K562 (cell line): ENCODE measurements around the gene MAST1. TPM values are rescaled to one million over a fixed set of nuclear protein-coding genes. Genes with fewer than 3 reads are reported as not detected.

ENCODE experiments used
- BHLHE40 ChIP-seq: IDR thresholded peaks from 2 replicates; pipeline ENCODE4 v1.6.1; 2011; ENCODE audit warnings: low read length, improper control_type of control experiment
- BRD4 ChIP-seq: fragments of 200-600 bp; sonication (generic); IDR thresholded peaks from 2 replicates; pipeline ENCODE4 v1.6.1; 2017; ENCODE audit warnings: inconsistent platforms
- CCNT2 ChIP-seq: IDR thresholded peaks from 2 replicates; pipeline ENCODE4 v1.6.1; 2011; ENCODE audit warnings: borderline replicate concordance, low read depth, mild to moderate bottlenecking, moderate library complexity, mixed read lengths, low read length; ENCODE audit not compliant: insufficient read length; ENCODE audit errors: extremely low read depth
- GATAD2A ChIP-seq: fragments of 450-650 bp; IDR thresholded peaks from 2 replicates; pipeline ENCODE4 v1.6.1; 2017
- GTF2A2 ChIP-seq: IDR thresholded peaks from 2 replicates; pipeline ENCODE4 v1.6.1; 2016; ENCODE audit warnings: mild to moderate bottlenecking, missing genetic modification characterization, missing compliant biosample characterization
- IRF9 ChIP-seq: fragments of 450-650 bp; IDR thresholded peaks from 2 replicates; pipeline ENCODE4 v1.6.1; 2016; ENCODE audit warnings: missing biosample characterization, missing genetic modification characterization
- KLF6 ChIP-seq: fragments of 250-450 bp; sonication (Bioruptor Pico); IDR thresholded peaks from 2 replicates; pipeline ENCODE4 v1.4.0; 2020; ENCODE audit warnings: mild to moderate bottlenecking, moderate library complexity, borderline replicate concordance
- NELFE ChIP-seq: IDR thresholded peaks from 2 replicates; pipeline ENCODE4 v1.6.1; 2011; ENCODE audit warnings: mild to moderate bottlenecking; ENCODE audit not compliant: insufficient read depth, insufficient read length
- NONO ChIP-seq, 2 experiments: fragments of 200-400 bp in 1 of 2; fragments of 450-650 bp in 1 of 2; formaldehyde crosslinking in 1 of 2; IDR thresholded peaks; 2 replicates each; pipeline ENCODE4 v1.6.1; 2017; ENCODE audit warnings: low read depth in 2 of 2, mild to moderate bottlenecking in 2 of 2, moderate library complexity in 2 of 2, low read length in 1 of 2
- PHF8 ChIP-seq: fragments of 200-600 bp; sonication (generic); IDR thresholded peaks from 2 replicates; pipeline ENCODE4 v1.6.1; 2012; ENCODE audit warnings: mixed run types, mild to moderate bottlenecking, inconsistent platforms, low read length, moderate library complexity, borderline replicate concordance
- PTRF ChIP-seq: fragments of 450-650 bp; IDR thresholded peaks from 2 replicates; pipeline ENCODE4 v1.6.1; 2016; ENCODE audit warnings: mild to moderate bottlenecking, missing genetic modification characterization, missing compliant biosample characterization
- RHOXF2B ChIP-seq: fragments of 250-450 bp; sonication (Bioruptor Pico); conservative IDR thresholded peaks from 2 replicates; pipeline ENCODE4 v1.5.1; 2021
- SAP30 ChIP-seq: fragments of 200-600 bp; sonication (generic); IDR thresholded peaks from 2 replicates; pipeline ENCODE4 v1.6.1; 2012; ENCODE audit warnings: borderline replicate concordance, low read depth, mild to moderate bottlenecking, moderate library complexity, low read length, control low read depth, inconsistent platforms; ENCODE audit not compliant: insufficient read depth, poor library complexity, severe bottlenecking
- SMAD4 ChIP-seq: fragments of 250-450 bp; sonication (Bioruptor Pico); conservative IDR thresholded peaks from 2 replicates; pipeline ENCODE4 v1.8.0; 2021; ENCODE audit warnings: inconsistent platforms, mild to moderate bottlenecking, moderate library complexity
- TAF1 ChIP-seq: IDR thresholded peaks from 2 replicates; pipeline ENCODE4 v1.6.1; 2011; ENCODE audit warnings: mild to moderate bottlenecking, low read length, moderate library complexity; ENCODE audit not compliant: insufficient read depth, control insufficient read depth, severe bottlenecking; ENCODE audit errors: extremely low read depth
- TAF15 ChIP-seq: fragments of 200-400 bp; formaldehyde crosslinking; IDR thresholded peaks from 2 replicates; pipeline ENCODE4 v1.6.1; 2017; ENCODE audit warnings: mild to moderate bottlenecking, low read depth, low read length, moderate library complexity
- ZEB2 ChIP-seq: fragments of 450-650 bp; IDR thresholded peaks from 2 replicates; pipeline ENCODE4 v1.6.1; 2016
- ZNF134 ChIP-seq: fragments of 250-450 bp; sonication (Bioruptor Pico); conservative IDR thresholded peaks from 2 replicates; pipeline ENCODE4 v1.4.0; 2020
- ZNF197 ChIP-seq: fragments of 200-800 bp; sonication (Bioruptor generic); IDR thresholded peaks from 2 replicates; pipeline ENCODE4 v1.6.1; 2016; ENCODE audit warnings: low read depth, missing genetic modification characterization, missing compliant biosample characterization
- ZNF507 ChIP-seq: conservative IDR thresholded peaks from 2 replicates; pipeline ENCODE4 v1.6.1; 2017; ENCODE audit warnings: missing genetic modification characterization, missing compliant biosample characterization
- polyA plus RNA-seq, 8 experiments: library from polyadenylated mRNA; depleted of rRNA in 4 of 8; stranded (reverse) in 5 of 8; unstranded in 3 of 8; fragments of >200 nt; fragmentation: Nextera tagmentation in 2 of 8; fragmentation: Illumina TruSeq in 1 of 8; extraction: Ambion mirVana in 2 of 8; extraction: Trizol in 1 of 8; gene quantifications; 2 replicates each; pipeline versions ENCODE4 v1.2.1 to v1.2.3, GENCODE V29; 2011 to 2014; ENCODE audit warnings: inconsistent platforms in 1 of 8, missing spikeins in 1 of 8
- total RNA-seq, 7 experiments: library from RNA; depleted of rRNA in 6 of 7; stranded (reverse); fragments of >200 nt in 6 of 7; fragmentation: Illumina TruSeq in 2 of 7; extraction: Trizol in 2 of 7; gene quantifications; 2 replicates each; pipeline versions ENCODE4 v1.2.1 to v1.2.3, GENCODE V29; 2011 to 2021; ENCODE audit warnings: low replicate concordance in 1 of 7
- TF ChIP-seq, protein P1 (sequence below): fragments of 250-450 bp; sonication (Bioruptor Pico); IDR thresholded peaks from 2 replicates; pipeline ENCODE4 v1.8.0; 2021; ENCODE audit warnings: moderate library complexity, mild to moderate bottlenecking, inconsistent platforms
- TF ChIP-seq, protein P2 (sequence below): fragments of 450-650 bp; formaldehyde crosslinking; IDR thresholded peaks from 2 replicates; pipeline ENCODE4 v1.4.0; 2020; ENCODE audit warnings: mild to moderate bottlenecking, moderate library complexity
- TF ChIP-seq, protein P3 (sequence below): fragments of 450-650 bp; IDR thresholded peaks from 2 replicates; pipeline ENCODE4 v1.6.1; 2014; ENCODE audit warnings: low read depth, mild to moderate bottlenecking, moderate library complexity, borderline replicate concordance

The MAST1 gene
- total and polyA plus RNA-seq, 9 of the 15 experiments (the other 6 are each of a cell fraction or from before 2014, with no cell fraction given) = 0.48 to 10.3 (median 3.9) TPM

- TF ChIP-seq CCNT2 (peak; percentile 93), BRD4 (no peak), TAF1 (peak; percentile 87), RHOXF2B (CRISPR knock-in tag) (no peak), TAF15 (no peak), PHF8 (peak; percentile 99), ZNF197 (CRISPR knock-in tag) (no peak), SAP30 (peak; percentile 58), NELFE (no peak), ZNF134 (CRISPR knock-in tag) (no peak), PTRF (tag) (no peak), BHLHE40 (peak; percentile 97), NONO (IDR thresholded peaks at IDR 0.05; ENCODE audit: low read depth in 2 of 2, low read length in 1 of 2) (peak; percentile 68 to 99; a peak in 3 of 4 replicates), ZEB2 (no peak), GATAD2A (peak; percentile 25; the same call in 1 of the 2 replicates), IRF9 (tag) (no peak), ZNF507 (tag) (no peak), GTF2A2 (tag) (peak; percentile 79), KLF6 (no peak), SMAD4 (CRISPR knock-in tag) (peak; percentile 70)
- TF ChIP-seq, protein P1, sequence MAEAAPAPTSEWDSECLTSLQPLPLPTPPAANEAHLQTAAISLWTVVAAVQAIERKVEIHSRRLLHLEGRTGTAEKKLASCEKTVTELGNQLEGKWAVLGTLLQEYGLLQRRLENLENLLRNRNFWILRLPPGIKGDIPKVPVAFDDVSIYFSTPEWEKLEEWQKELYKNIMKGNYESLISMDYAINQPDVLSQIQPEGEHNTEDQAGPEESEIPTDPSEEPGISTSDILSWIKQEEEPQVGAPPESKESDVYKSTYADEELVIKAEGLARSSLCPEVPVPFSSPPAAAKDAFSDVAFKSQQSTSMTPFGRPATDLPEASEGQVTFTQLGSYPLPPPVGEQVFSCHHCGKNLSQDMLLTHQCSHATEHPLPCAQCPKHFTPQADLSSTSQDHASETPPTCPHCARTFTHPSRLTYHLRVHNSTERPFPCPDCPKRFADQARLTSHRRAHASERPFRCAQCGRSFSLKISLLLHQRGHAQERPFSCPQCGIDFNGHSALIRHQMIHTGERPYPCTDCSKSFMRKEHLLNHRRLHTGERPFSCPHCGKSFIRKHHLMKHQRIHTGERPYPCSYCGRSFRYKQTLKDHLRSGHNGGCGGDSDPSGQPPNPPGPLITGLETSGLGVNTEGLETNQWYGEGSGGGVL = no peak
- TF ChIP-seq, protein P2, sequence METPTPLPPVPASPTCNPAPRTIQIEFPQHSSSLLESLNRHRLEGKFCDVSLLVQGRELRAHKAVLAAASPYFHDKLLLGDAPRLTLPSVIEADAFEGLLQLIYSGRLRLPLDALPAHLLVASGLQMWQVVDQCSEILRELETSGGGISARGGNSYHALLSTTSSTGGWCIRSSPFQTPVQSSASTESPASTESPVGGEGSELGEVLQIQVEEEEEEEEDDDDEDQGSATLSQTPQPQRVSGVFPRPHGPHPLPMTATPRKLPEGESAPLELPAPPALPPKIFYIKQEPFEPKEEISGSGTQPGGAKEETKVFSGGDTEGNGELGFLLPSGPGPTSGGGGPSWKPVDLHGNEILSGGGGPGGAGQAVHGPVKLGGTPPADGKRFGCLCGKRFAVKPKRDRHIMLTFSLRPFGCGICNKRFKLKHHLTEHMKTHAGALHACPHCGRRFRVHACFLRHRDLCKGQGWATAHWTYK (CRISPR knock-in tag) = no peak
- TF ChIP-seq, protein P3, sequence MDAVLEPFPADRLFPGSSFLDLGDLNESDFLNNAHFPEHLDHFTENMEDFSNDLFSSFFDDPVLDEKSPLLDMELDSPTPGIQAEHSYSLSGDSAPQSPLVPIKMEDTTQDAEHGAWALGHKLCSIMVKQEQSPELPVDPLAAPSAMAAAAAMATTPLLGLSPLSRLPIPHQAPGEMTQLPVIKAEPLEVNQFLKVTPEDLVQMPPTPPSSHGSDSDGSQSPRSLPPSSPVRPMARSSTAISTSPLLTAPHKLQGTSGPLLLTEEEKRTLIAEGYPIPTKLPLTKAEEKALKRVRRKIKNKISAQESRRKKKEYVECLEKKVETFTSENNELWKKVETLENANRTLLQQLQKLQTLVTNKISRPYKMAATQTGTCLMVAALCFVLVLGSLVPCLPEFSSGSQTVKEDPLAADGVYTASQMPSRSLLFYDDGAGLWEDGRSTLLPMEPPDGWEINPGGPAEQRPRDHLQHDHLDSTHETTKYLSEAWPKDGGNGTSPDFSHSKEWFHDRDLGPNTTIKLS = peak; percentile 45
Observed at GRCh38 chr19:12801466-12802266, 36.6 kb upstream of the MAST1 start, which contains the start of the genes PRDX2 and THSD8 (continued).
